PC-3 (cell line): ENCODE results near the gene RNF166. TPM values are rescaled to one million over a fixed set of nuclear protein-coding genes. Genes with fewer than 3 reads are reported as not detected.

Experiments
- ATAC-seq: fragments of 200-7000 bp; cut with Tn5 transposase; 2 replicates; pipeline ENCODE4 v1.9.1; 2020; ENCODE audit warnings: mild to moderate bottlenecking, moderate library complexity
- BruUV-seq: library from RNA; stranded (reverse); fragments of 400-500 nt; replicated peaks from 2 replicates; lab custom pipeline; 2021; lab: Mats Ljungman, UMichigan
- CTCF ChIA-PET: fragments of 300-600 bp; sonication (Branson Sonifier 250); formaldehyde crosslinking; loops from one replicate; lab custom pipeline; 2022; ENCODE audit warnings: antibody characterized with exemption; lab: Charles Lee
- POLR2A ChIA-PET: fragments of 300-600 bp; sonication (Branson Sonifier 250); formaldehyde crosslinking; loops from one replicate; lab custom pipeline; 2022; ENCODE audit warnings: antibody characterized with exemption; ENCODE audit not compliant: unreplicated experiment; lab: Charles Lee
- DNase-seq: peaks from one replicate; pipeline ENCODE4 v3.0.0-alpha.2; 2015
- H2AFZ ChIP-seq: fragments of 300-600 bp; sonication (generic); 2 replicates; pipeline ENCODE4 v1.6.0; 2016; ENCODE audit warnings: antibody characterized with exemption, low read length
- H3F3A ChIP-seq: fragments of 300-600 bp; sonication (generic); one replicate; pipeline ENCODE4 v1.6.0; 2017; ENCODE audit warnings: antibody characterized with exemption, low read length, control low read depth, mild to moderate bottlenecking; ENCODE audit not compliant: unreplicated experiment
- H3K27ac ChIP-seq: fragments of 300-600 bp; sonication (generic); 2 replicates; pipeline ENCODE4 v1.5.1; 2016; ENCODE audit warnings: mild to moderate bottlenecking, low read length
- H3K27me3 ChIP-seq: fragments of 300-600 bp; sonication (generic); 2 replicates; pipeline ENCODE4 v1.6.1; 2016; ENCODE audit warnings: low read length, mixed read lengths
- H3K36me3 ChIP-seq: fragments of 300-600 bp; sonication (generic); 2 replicates; pipeline ENCODE4 v1.6.1; 2016; ENCODE audit warnings: low read depth, mixed run types, low read length, mixed read lengths
- H3K4me1 ChIP-seq: fragments of 300-600 bp; sonication (generic); 2 replicates; pipeline ENCODE4 v1.5.1; 2016; ENCODE audit warnings: low read length; ENCODE audit not compliant: insufficient read depth
- H3K4me2 ChIP-seq: fragments of 300-600 bp; sonication (generic); 2 replicates; pipeline ENCODE4 v1.6.0; 2016; ENCODE audit warnings: low read length
- H3K4me3 ChIP-seq: fragments of 300-600 bp; sonication (generic); 2 replicates; pipeline ENCODE4 v1.5.1; 2016; ENCODE audit warnings: mild to moderate bottlenecking, low read length, mixed read lengths
- H3K79me2 ChIP-seq: fragments of 300-600 bp; sonication (generic); 2 replicates; pipeline ENCODE4 v1.6.1; 2017; ENCODE audit warnings: low read length, mixed read lengths
- H3K9ac ChIP-seq: fragments of 300-600 bp; sonication (generic); 2 replicates; pipeline ENCODE4 v1.6.0; 2016; ENCODE audit warnings: mild to moderate bottlenecking, low read length
- H3K9me2 ChIP-seq: fragments of 300-600 bp; sonication (generic); replicated peaks from 2 replicates; pipeline ENCODE4 v1.6.1; 2016; ENCODE audit warnings: mixed run types, low read length, mixed read lengths
- H3K9me3 ChIP-seq: fragments of 300-600 bp; sonication (generic); 2 replicates; pipeline ENCODE4 v1.6.1; 2016; ENCODE audit warnings: low read length, mixed read lengths
- H4K20me1 ChIP-seq: fragments of 300-600 bp; sonication (generic); 2 replicates; pipeline ENCODE4 v1.6.1; 2016; ENCODE audit warnings: low read length, mixed read lengths
- EZH2 ChIP-seq: fragments of 300-600 bp; sonication (generic); IDR thresholded peaks from one replicate; pipeline ENCODE4 v1.6.1; 2017; ENCODE audit warnings: antibody characterized with exemption, mild to moderate bottlenecking, low read length; ENCODE audit not compliant: unreplicated experiment
- EZH2phosphoT487 ChIP-seq: fragments of 300-600 bp; sonication (generic); IDR thresholded peaks from 2 replicates; pipeline ENCODE4 v1.6.1; 2018; ENCODE audit warnings: mild to moderate bottlenecking, antibody characterized with exemption, low read length, borderline replicate concordance
- intact Hi-C: fragments of 100-400 bp; cut with micrococcal nuclease; formaldehyde crosslinking; loops from 2 replicates; pipeline ENCODE4 v1.9.0; 2023
- total RNA-seq: library from RNA; depleted of rRNA; stranded (reverse); fragments of >200 nt; gene quantifications from 2 replicates; pipeline ENCODE4 v1.2.3, GENCODE V29; 2014
- TF ChIP-seq, protein P1 (sequence below): fragments of 300-600 bp; sonication (generic); conservative IDR thresholded peaks from 2 replicates; pipeline ENCODE4 v1.5.1; 2017; ENCODE audit warnings: antibody characterized with exemption, low read depth, mild to moderate bottlenecking, low read length

Gene RNF166
- total RNA-seq, 1 experiment from 2014 or later = 28.8 TPM

DNA sequence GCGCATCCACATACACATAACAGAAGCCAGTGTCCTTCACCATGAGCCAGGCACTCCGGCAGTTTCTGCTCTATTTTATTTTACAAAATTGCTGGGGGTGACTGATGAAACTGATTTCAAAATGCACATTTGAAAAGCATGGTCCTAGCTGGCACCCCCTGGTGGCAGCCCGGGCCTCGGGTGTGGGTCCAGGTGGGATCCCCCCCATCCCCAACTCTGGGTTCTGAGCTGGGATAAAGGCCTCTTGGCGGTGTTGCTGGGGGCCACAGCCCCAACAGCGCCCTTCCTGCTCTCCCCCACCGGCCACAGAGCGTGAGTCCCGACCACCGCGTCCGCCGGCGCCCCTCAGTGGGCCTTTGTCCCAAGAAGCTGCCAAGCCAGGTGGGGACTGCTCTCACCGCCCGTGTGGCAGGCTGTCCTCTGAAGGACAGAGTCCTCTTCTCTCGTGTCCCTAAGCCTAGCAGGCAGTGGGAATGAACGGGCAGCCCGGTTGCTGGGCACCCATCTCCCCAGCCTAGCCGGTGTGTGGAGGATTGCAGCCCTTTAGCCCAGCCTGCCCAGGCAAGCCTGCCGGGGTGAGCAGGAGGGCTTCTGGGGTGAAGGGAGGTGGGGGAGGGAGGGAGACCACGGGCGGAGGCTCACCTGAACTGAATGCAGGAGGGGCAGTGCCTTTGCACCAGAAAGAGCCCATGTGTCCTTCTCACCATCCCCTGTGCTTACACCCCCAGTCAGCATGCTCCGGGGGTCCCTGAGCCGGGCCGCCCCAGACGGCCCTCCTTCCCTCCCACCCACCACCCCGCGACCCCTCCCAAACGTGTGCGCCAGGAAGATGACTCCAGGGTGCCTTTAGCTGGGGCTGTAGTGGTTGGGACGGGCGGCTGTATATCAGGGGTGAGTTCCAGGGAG is 20.8 kb downstream of the RNF166 start:
- intact Hi-C loops = loop anchor here (1.0 kb wide), 1 partner anchor 22 kb away; the partner anchor contains the start of gene MVD
- Histone ChIP-seq H3K9me2 (no peaks in the 10 kb centered on the region), H3F3A (no peaks in the 10 kb centered on the region), H4K20me1 (no peaks in the 10 kb centered on the region), H3K9ac (no peak overlapping the region), H3K9me3 (no peaks in the 10 kb centered on the region), H3K27me3 (no peaks in the 10 kb centered on the region), H3K79me2 (no peaks in the 10 kb centered on the region), H3K36me3 (no peaks in the 10 kb centered on the region), H3K4me2 (peak overlapping the region; percentile 97), H3K27ac (no peak overlapping the region), H2AFZ (peak overlapping the region; percentile 89), H3K4me3 (peak overlapping the region; percentile 72), H3K4me1 (0 out of 2 replicates have a peak, but pooled peaks cover 3% of the 10 kb centered on the region)
- POLR2A ChIA-PET = no interaction called here
- ATAC-seq (peak; percentile 6; the same call in 1 of the 2 replicates), DNase-seq (no peak)
- CTCF ChIA-PET = no interaction called here
- BruUV-seq = no TSS peak
- TF ChIP-seq EZH2 (no peak), EZH2phosphoT487 (no peak)
- TF ChIP-seq, protein P1, sequence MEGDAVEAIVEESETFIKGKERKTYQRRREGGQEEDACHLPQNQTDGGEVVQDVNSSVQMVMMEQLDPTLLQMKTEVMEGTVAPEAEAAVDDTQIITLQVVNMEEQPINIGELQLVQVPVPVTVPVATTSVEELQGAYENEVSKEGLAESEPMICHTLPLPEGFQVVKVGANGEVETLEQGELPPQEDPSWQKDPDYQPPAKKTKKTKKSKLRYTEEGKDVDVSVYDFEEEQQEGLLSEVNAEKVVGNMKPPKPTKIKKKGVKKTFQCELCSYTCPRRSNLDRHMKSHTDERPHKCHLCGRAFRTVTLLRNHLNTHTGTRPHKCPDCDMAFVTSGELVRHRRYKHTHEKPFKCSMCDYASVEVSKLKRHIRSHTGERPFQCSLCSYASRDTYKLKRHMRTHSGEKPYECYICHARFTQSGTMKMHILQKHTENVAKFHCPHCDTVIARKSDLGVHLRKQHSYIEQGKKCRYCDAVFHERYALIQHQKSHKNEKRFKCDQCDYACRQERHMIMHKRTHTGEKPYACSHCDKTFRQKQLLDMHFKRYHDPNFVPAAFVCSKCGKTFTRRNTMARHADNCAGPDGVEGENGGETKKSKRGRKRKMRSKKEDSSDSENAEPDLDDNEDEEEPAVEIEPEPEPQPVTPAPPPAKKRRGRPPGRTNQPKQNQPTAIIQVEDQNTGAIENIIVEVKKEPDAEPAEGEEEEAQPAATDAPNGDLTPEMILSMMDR = peak; percentile 62

- TF ChIP-seq, protein P1 = no peak
- no peak for TF ChIP-seq EZH2
- no peak for TF ChIP-seq EZH2phosphoT487
- no peaks in the 10 kb centered on the region for H3K27me3 ChIP-seq
These were observed 21.5 kb downstream of the RNF166 start for GRCh38 chr16:88684569-88685155.

More at GRCh38 chr16:88684569-88685155, 21.5 kb downstream of the RNF166 start:
- Histone ChIP-seq H3K4me2 (no peak overlapping the region), H3K79me2 (no peaks in the 10 kb centered on the region), H2AFZ (no peak overlapping the region), H3K9ac (no peak overlapping the region), H3F3A (no peaks in the 10 kb centered on the region), H3K36me3 (no peaks in the 10 kb centered on the region), H3K9me3 (no peaks in the 10 kb centered on the region), H3K4me1 (0 out of 2 replicates have a peak, but pooled peaks cover 3% of the 10 kb centered on the region), H3K4me3 (no peak overlapping the region), H4K20me1 (no peaks in the 10 kb centered on the region), H3K9me2 (no peaks in the 10 kb centered on the region), H3K27ac (no peak overlapping the region)
- intact Hi-C loops = no loop called here
- ATAC-seq (no peak), DNase-seq (no peak)
- no TSS peak for BruUV-seq
- CTCF ChIA-PET = no interaction called here
- POLR2A ChIA-PET = no interaction called here
